Measurements from ENCODE around the gene TRIO.

DNA sequence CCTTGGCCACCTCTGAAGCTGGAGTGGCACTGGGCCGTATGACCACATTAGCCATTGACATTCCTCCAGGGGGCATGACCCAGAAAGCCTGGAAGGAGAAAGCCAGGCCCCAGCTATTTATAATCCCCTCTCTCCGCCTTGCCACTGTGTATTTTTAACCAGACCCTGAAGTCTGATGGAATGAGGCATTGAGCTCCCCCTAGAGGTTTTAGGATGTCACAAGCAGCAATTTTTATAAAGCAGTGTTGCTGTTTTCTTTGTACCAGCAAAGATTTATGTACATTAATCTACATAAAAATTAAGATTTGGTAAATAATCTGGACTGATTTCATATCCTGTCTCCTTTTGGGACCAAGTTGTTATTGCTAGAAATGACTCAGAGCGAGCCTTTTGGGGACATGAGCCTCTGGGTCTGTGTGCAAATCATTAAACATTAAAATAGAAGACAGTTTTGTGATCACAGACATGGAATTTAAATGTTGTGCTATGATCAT is 127.1 kb downstream of the TRIO start:
- TF ChIP-seq FOXP2 (optimal IDR thresholded peaks at IDR 0.05; ENCODE audit: control extremely low read depth, extremely low read length, insufficient read depth) (no peak), POLR2AphosphoS5 (IDR thresholded peaks at IDR 0.05; ENCODE audit: borderline replicate concordance, low read depth, low read length) (no peak), EZH2 (IDR thresholded peaks at IDR 0.05) (no peak)
